GM10266 (cell line): Measurements from ENCODE around the gene KREMEN1.

Source experiments
- DNase-seq: peaks from one replicate; pipeline ENCODE4 v3.0.0; 2012; ENCODE audit errors: extremely low spot score
- TF ChIP-seq, protein P1 (sequence below): IDR thresholded peaks from 2 replicates; pipeline ENCODE4 v1.5.1; 2012; ENCODE audit warnings: mild to moderate bottlenecking, low read depth; ENCODE audit not compliant: control insufficient read depth, insufficient read depth; ENCODE audit errors: missing control alignments

Gene KREMEN1

DNA sequence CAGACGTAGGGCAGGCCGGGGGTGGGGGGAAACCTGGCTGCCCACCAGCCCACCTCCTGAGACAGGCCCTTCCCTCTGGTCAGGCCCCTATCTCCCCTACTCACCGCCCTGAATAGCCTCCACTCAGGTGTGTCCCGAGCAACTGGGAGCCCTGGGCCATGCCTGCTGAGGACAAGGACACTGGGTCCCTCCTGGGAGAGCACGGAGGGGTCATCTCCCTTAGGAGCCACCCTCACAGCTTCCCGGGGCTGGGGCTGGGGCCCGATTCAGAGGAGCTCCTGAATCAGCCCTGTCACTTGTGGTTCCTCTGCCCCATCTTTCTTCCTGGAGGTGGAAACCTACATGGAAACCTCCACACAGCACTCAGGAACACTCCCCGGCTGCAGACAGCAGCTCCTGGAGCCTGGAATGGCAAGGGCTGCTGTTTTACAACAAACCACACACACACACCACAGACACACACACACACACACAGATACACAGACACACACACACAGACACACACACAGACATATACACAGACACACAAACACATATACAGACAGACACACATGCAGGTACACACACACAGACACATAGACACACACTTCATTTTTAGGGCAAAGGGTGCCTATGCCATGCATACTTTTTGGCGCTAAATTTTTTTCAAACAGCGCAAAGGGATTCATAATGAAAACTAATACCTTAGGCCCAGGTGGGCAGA, 123.3 kb downstream of the KREMEN1 start:
- TF ChIP-seq, protein P1, sequence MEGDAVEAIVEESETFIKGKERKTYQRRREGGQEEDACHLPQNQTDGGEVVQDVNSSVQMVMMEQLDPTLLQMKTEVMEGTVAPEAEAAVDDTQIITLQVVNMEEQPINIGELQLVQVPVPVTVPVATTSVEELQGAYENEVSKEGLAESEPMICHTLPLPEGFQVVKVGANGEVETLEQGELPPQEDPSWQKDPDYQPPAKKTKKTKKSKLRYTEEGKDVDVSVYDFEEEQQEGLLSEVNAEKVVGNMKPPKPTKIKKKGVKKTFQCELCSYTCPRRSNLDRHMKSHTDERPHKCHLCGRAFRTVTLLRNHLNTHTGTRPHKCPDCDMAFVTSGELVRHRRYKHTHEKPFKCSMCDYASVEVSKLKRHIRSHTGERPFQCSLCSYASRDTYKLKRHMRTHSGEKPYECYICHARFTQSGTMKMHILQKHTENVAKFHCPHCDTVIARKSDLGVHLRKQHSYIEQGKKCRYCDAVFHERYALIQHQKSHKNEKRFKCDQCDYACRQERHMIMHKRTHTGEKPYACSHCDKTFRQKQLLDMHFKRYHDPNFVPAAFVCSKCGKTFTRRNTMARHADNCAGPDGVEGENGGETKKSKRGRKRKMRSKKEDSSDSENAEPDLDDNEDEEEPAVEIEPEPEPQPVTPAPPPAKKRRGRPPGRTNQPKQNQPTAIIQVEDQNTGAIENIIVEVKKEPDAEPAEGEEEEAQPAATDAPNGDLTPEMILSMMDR: no peak
- DNase-seq: no peak

DNA sequence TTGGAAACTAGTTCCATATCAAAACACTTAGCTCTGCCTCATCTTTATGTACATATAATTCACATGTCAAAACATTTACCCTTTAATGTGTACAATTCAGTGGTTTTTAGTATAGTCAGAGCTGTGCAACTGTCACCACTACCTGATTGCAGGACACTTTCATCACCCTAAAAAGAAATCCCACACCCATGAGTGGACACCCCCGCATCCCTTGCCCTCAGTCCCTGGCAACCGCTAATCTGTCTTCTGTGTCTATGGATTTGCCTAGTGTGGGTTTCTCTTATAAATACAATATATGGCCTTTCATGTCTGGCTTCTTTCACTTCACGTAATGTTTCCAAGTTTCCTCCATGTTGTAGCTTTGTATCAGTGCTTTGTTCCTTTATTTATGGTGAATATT, 124.3 kb downstream of the KREMEN1 start:
- no peak for DNase-seq
- TF ChIP-seq, protein P1: no peak

DNA sequence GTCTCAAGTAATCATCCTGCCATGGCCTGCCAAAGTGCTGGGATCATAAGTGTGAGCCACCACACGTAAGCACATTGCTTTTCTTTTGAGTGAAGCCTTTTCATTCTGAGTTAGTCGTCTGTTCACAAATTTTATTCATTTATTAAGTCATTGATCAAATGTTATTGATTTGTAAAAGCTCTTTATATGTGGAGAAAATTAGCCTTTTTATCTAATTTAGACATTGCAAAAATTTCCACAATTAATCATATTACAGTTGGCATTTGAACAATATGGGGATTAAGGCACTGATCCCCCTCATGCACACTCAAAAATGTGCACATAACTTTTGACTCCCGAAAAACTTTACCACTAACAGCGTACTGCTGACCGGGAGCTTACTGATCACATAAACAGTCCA, 125.4 kb downstream of the KREMEN1 start:
- no peak for DNase-seq
- TF ChIP-seq, protein P1: no peak

DNA sequence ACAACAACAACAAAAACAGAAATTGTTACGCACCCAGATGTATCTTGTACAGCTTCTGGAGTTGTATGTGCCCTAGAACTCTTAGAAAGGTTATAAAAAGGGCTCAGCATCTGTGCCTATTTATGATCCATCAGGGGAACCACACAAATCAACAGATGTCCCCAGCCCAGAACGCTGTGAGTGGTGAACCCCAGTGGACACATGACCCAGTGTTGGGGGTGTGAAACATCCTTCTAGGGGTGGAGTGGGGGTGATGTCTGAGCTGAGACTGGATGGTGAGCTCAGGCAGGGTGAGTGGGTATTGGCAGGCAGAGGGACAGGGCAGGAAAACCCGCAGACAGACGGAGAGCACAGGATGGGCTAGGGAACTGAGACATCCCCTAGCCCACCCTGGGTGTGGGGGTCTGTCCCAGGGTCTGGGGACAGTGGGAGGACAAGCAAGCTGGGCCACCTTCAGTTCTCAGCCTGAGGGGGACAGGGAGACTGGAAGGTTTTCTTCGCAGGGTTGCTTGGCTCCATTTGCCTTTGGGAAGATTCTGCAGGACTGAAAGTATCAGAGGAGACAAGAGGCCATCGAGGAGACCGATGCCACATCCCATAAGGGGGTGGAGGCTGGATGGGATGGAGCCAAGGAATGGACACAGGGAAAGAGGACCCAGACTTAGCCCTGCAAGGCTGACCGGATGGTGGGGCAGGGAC, 127.0 kb downstream of the KREMEN1 start:
- TF ChIP-seq, protein P1: no peak
- DNase-seq: no peak

DNA sequence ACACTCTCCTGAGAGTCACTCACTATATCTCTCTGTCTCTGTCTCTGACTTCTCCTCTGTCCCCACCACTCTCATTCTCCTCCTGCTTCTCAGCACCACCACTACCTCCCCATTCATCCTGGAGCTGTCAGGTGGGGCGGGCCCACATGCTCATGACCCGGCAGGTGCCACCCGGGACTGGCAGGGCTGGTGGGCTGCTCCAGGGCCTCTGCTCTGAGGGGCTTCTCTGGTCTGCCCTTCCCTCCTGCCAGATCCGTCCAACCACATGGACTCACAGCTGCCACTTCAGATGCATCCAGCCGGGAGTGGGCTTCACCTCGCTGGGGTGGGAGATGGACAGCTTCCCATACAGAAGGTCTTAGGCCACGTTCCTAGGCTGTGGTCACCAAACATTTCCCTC, 128.1 kb downstream of the KREMEN1 start:
- DNase-seq: no peak
- TF ChIP-seq, protein P1: no peak

DNA sequence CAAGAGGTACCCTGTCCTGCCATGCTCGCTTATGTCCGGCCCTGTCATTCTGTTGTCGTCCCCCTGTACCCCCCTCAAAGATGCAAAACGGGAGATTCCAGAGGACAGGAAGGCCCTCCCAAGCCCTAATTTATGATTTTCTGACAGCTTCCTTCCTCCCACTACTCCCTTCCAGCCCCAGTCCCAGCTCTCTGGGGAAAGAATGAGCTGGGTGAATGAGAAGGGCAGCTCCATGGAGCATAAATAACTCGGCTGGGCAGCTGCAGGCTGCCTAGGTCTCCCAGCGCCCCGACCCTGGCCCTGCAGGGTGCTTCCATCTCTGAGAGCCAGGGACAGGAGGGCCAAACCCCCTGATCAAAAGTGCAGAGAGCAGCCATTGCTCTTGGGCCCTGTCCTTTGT, 128.9 kb downstream of the KREMEN1 start:
- TF ChIP-seq, protein P1: no peak
- no peak for DNase-seq
